ENCODE data around the gene MPRIP. TPM values are rescaled to one million over a fixed set of nuclear protein-coding genes. Genes with fewer than 3 reads are reported as not detected.
A peak's percentile ranks its signal among the peaks of the same experiment; 100 is the strongest.

Gene MPRIP
- total RNA-seq, 2 experiments from 2014 or later = 132 to 135 TPM

DNA sequence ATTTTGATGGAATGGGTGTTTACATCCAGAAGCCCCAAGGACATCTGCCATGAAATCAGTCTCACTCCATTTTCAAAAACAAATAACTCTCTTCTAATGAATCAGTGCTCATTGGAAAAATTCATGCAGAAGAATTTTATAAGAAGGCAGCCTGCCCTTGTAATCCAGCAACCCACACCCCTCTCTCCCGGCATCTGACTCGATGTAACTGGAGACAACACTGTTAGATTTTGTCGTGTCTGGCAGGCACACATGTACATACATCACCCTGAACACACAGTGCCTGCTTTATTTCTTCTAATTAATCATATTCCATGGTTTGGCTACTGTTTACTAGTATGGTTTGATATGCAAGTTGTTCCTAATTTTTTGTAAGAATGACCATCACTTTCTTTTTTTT is 175.7 kb downstream of the MPRIP start:
- H3K27ac Mint-ChIP-seq = peak overlapping the region; percentile 38
- CTCF ChIA-PET = no interaction called here
- no peak for ATAC-seq

GRCh38 chr17:17220529-17220928 is 178.3 kb downstream of the MPRIP start:
- H3K27ac Mint-ChIP-seq = no peak overlapping the region
- POLR2A ChIA-PET = interaction anchor here (0.6 to 1.4 kb wide), 2 partner anchors 16 to 42 kb away, joined by 3 to 4 read pairs; partner anchors contain the start of gene FLCN
- peaks cover 30% of the 10 kb centered on the region for H3K36me3 Mint-ChIP-seq (ENCODE audit: low read depth)
- no peak overlapping the region for H3K4me3 Mint-ChIP-seq
- ATAC-seq (no peak), DNase-seq (no peak)
- no peaks in the 10 kb centered on the region for H3K4me1 Mint-ChIP-seq (ENCODE audit: low read depth)
- CTCF ChIA-PET = no interaction called here
- no peaks in the 10 kb centered on the region for H3K9me3 Mint-ChIP-seq
- H3K27me3 Mint-ChIP-seq = no peaks in the 10 kb centered on the region
- TF ChIP-seq, protein P1, sequence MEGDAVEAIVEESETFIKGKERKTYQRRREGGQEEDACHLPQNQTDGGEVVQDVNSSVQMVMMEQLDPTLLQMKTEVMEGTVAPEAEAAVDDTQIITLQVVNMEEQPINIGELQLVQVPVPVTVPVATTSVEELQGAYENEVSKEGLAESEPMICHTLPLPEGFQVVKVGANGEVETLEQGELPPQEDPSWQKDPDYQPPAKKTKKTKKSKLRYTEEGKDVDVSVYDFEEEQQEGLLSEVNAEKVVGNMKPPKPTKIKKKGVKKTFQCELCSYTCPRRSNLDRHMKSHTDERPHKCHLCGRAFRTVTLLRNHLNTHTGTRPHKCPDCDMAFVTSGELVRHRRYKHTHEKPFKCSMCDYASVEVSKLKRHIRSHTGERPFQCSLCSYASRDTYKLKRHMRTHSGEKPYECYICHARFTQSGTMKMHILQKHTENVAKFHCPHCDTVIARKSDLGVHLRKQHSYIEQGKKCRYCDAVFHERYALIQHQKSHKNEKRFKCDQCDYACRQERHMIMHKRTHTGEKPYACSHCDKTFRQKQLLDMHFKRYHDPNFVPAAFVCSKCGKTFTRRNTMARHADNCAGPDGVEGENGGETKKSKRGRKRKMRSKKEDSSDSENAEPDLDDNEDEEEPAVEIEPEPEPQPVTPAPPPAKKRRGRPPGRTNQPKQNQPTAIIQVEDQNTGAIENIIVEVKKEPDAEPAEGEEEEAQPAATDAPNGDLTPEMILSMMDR (IDR thresholded peaks at IDR 0.05) = no peak
- intact Hi-C loops (cut with micrococcal nuclease) = no loop called here

More for the DNA sequence above, 175.7 kb downstream of the MPRIP start:
- Mint-ChIP-seq H3K4me1 (ENCODE audit: low read depth) (no peaks in the 10 kb centered on the region), H3K4me3 (no peak overlapping the region), H3K27me3 (no peaks in the 10 kb centered on the region), H3K9me3 (no peaks in the 10 kb centered on the region), H3K36me3 (ENCODE audit: low read depth) (peaks cover 20% of the 10 kb centered on the region)
- TF ChIP-seq, protein P1 (IDR thresholded peaks at IDR 0.05) = no peak
- POLR2A ChIA-PET = interaction anchor here (1.0 to 2.3 kb wide), 2 partner anchors 11 to 18 kb away, joined by 3 to 6 read pairs; partner anchors contain the start of gene FLCN
- intact Hi-C loops (cut with micrococcal nuclease) = no loop called here
- DNase-seq = no peak

DNA sequence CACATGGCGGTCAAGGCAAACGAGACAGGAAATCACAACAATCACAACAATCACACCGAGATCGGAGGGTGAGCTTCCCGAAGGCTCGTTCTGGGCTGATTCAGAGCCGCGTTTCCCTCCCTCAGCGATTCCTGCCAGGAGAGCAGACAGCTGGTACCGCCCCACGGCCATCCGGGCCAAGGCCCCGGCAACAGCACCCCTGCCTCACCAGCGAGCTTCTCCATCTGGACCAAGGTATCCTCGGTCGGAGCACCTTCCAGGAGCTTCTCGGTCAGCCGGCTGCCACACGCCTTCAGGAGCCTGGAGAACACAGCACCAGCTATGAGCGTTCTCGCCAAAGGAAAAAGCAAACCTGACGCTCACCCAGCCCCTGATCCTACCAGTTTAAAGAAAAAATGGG is 179.1 kb downstream of the MPRIP start:
- H3K9me3 Mint-ChIP-seq = no peaks in the 10 kb centered on the region
- H3K36me3 Mint-ChIP-seq (ENCODE audit: low read depth) = peaks cover 30% of the 10 kb centered on the region
- ATAC-seq (no peak), DNase-seq (no peak)
- no peak overlapping the region for H3K4me3 Mint-ChIP-seq
- H3K27me3 Mint-ChIP-seq = no peaks in the 10 kb centered on the region
- intact Hi-C loops (cut with micrococcal nuclease) = no loop called here
- H3K27ac Mint-ChIP-seq = no peak overlapping the region
- H3K4me1 Mint-ChIP-seq (ENCODE audit: low read depth) = no peaks in the 10 kb centered on the region
- TF ChIP-seq, protein P1 (IDR thresholded peaks at IDR 0.05) = no peak
- CTCF ChIA-PET = no interaction called here
- POLR2A ChIA-PET = interaction anchor here (0.6 to 1.4 kb wide), 3 partner anchors 15 to 42 kb away, joined by 3 to 4 read pairs (median 3); partner anchors contain the start of gene FLCN

DNA sequence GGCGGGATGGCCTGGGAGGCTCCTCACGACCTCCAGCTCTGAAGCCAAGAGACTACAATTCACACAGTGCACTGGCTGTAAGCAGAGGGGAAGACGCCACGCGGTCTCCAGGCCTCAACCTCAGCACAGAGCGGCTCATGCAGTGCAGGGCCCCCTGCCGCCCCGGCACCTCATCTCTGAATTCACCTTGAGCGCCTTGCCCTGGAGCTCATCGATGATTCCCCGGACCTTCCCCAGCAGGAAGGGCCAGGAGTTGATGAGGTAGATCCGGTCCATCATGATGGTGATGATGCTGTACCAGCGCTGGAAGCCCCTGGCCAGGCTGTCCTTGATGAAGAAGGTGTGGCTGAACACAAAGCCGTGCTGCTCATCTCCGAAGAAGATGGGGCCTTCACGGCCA is 181.5 kb downstream of the MPRIP start:
- intact Hi-C loops (cut with micrococcal nuclease) = no loop called here
- DNase-seq (no peak), ATAC-seq (no peak)
- CTCF ChIA-PET = no interaction called here
- H3K4me1 Mint-ChIP-seq (ENCODE audit: low read depth) = no peaks in the 10 kb centered on the region
- no peak overlapping the region for H3K27ac Mint-ChIP-seq
- H3K27me3 Mint-ChIP-seq = no peaks in the 10 kb centered on the region
- peaks cover 25% of the 10 kb centered on the region for H3K36me3 Mint-ChIP-seq (ENCODE audit: low read depth)
- no peaks in the 10 kb centered on the region for H3K9me3 Mint-ChIP-seq
- H3K4me3 Mint-ChIP-seq = no peak overlapping the region
- TF ChIP-seq, protein P1 (IDR thresholded peaks at IDR 0.05) = no peak
- POLR2A ChIA-PET = interaction anchor here (1.1 to 1.6 kb wide), 2 partner anchors 13 to 27 kb away, joined by 4 read pairs; partner anchors contain the start of gene FLCN

DNA sequence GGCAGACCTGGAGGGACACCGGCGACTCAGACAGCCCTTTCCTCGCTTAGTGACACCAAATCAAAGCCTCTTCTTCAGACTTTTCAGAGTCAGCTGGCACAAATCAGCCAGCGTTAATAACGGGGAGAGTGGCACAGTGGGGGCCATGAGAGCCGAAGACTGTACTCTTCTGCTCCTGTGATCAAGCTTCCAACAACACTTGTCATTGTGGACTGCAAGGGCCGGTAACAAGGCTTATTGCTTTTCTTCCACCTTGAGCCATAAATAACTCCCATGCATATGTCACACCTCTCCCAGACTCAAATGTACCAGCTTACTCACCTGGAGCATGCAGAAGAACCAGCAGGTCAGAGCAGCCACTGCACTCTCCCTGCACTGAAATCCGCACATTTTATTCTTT is 181.9 kb downstream of the MPRIP start:
- ATAC-seq (no peak), DNase-seq (no peak)
- TF ChIP-seq, protein P1 (IDR thresholded peaks at IDR 0.05) = no peak
- Mint-ChIP-seq H3K27me3 (no peaks in the 10 kb centered on the region), H3K36me3 (ENCODE audit: low read depth) (peaks cover 23% of the 10 kb centered on the region), H3K9me3 (no peaks in the 10 kb centered on the region), H3K4me3 (no peak overlapping the region), H3K4me1 (ENCODE audit: low read depth) (no peaks in the 10 kb centered on the region), H3K27ac (no peak overlapping the region)
- ChIA-PET POLR2A (interaction anchor here (1.6 kb wide), 1 partner anchor 13 kb away, joined by 4 read pairs; the partner anchor contains the start of gene FLCN), CTCF (no interaction called here)
- intact Hi-C loops (cut with micrococcal nuclease) = no loop called here

All from activated CD8-positive, alpha-beta T cell treated with anti-CD3 and anti-CD28 coated beads for 36 hours (primary cell).